Measurements from ENCODE around the gene COBL.

The COBL gene

GRCh38 chr7:51251290-51251689 is 65.3 kb downstream of the COBL start:
- TF ChIP-seq POLR2A (IDR thresholded peaks at IDR 0.05; ENCODE audit: low read depth, low read length) = no peak
- no peak for TF ChIP-seq POU2F2 (IDR thresholded peaks at IDR 0.05; ENCODE audit: low read depth, low read length)
- TF ChIP-seq PAX5 (IDR thresholded peaks at IDR 0.05; ENCODE audit: insufficient read depth, low read length, severe bottlenecking) = no peak
- TF ChIP-seq SPI1 (IDR thresholded peaks at IDR 0.05; ENCODE audit: low read depth, low read length) = no peak
- no peak for TF ChIP-seq POLR2AphosphoS5 (IDR thresholded peaks at IDR 0.05; ENCODE audit: low read depth, low read length)
- TF ChIP-seq TAF1 (IDR thresholded peaks at IDR 0.05; ENCODE audit: low read depth, low read length) = no peak
- no peak for DNase-seq (ENCODE audit: insufficient read length, low spot score)
- no peak for FAIRE-seq

GRCh38 chr7:51250512-51250911 is 66.1 kb downstream of the COBL start:
- TF ChIP-seq SPI1 (IDR thresholded peaks at IDR 0.05; ENCODE audit: low read depth, low read length) (no peak), POLR2A (IDR thresholded peaks at IDR 0.05; ENCODE audit: low read depth, low read length) (no peak), POU2F2 (IDR thresholded peaks at IDR 0.05; ENCODE audit: low read depth, low read length) (no peak), TAF1 (IDR thresholded peaks at IDR 0.05; ENCODE audit: low read depth, low read length) (no peak), POLR2AphosphoS5 (IDR thresholded peaks at IDR 0.05; ENCODE audit: low read depth, low read length) (no peak), PAX5 (IDR thresholded peaks at IDR 0.05; ENCODE audit: insufficient read depth, low read length, severe bottlenecking) (no peak)
- DNase-seq (ENCODE audit: insufficient read length, low spot score) (no peak), FAIRE-seq (no peak)

GRCh38 chr7:51249991-51250390 is 66.6 kb downstream of the COBL start:
- FAIRE-seq = no peak
- TF ChIP-seq POLR2AphosphoS5 (IDR thresholded peaks at IDR 0.05; ENCODE audit: low read depth, low read length) (no peak), POU2F2 (IDR thresholded peaks at IDR 0.05; ENCODE audit: low read depth, low read length) (no peak), PAX5 (IDR thresholded peaks at IDR 0.05; ENCODE audit: insufficient read depth, low read length, severe bottlenecking) (no peak), POLR2A (IDR thresholded peaks at IDR 0.05; ENCODE audit: low read depth, low read length) (no peak), TAF1 (IDR thresholded peaks at IDR 0.05; ENCODE audit: low read depth, low read length) (no peak), SPI1 (IDR thresholded peaks at IDR 0.05; ENCODE audit: low read depth, low read length) (no peak)
- no peak for DNase-seq (ENCODE audit: insufficient read length, low spot score)

GRCh38 chr7:51249187-51249945 is 67.2 kb downstream of the COBL start:
- no peak for DNase-seq (ENCODE audit: insufficient read length, low spot score)
- FAIRE-seq = no peak
- TF ChIP-seq PAX5 (IDR thresholded peaks at IDR 0.05; ENCODE audit: insufficient read depth, low read length, severe bottlenecking) = no peak

- FAIRE-seq = no peak
- TF ChIP-seq POLR2A (IDR thresholded peaks at IDR 0.05; ENCODE audit: low read depth, low read length) (no peak), TAF1 (IDR thresholded peaks at IDR 0.05; ENCODE audit: low read depth, low read length) (no peak), POU2F2 (IDR thresholded peaks at IDR 0.05; ENCODE audit: low read depth, low read length) (no peak), SPI1 (IDR thresholded peaks at IDR 0.05; ENCODE audit: low read depth, low read length) (no peak), POLR2AphosphoS5 (IDR thresholded peaks at IDR 0.05; ENCODE audit: low read depth, low read length) (no peak), PAX5 (IDR thresholded peaks at IDR 0.05; ENCODE audit: insufficient read depth, low read length, severe bottlenecking) (no peak)
- no peak for DNase-seq (ENCODE audit: insufficient read length, low spot score)
Measured at GRCh38 chr7:51246258-51247245, 70.1 kb downstream of the COBL start.

GRCh38 chr7:51244885-51245284 is 71.7 kb downstream of the COBL start:
- no peak for FAIRE-seq
- no peak for TF ChIP-seq PAX5 (IDR thresholded peaks at IDR 0.05; ENCODE audit: insufficient read depth, low read length, severe bottlenecking)
- no peak for TF ChIP-seq POLR2A (IDR thresholded peaks at IDR 0.05; ENCODE audit: low read depth, low read length)
- no peak for TF ChIP-seq SPI1 (IDR thresholded peaks at IDR 0.05; ENCODE audit: low read depth, low read length)
- no peak for TF ChIP-seq POU2F2 (IDR thresholded peaks at IDR 0.05; ENCODE audit: low read depth, low read length)
- TF ChIP-seq TAF1 (IDR thresholded peaks at IDR 0.05; ENCODE audit: low read depth, low read length) = no peak
- no peak for TF ChIP-seq POLR2AphosphoS5 (IDR thresholded peaks at IDR 0.05; ENCODE audit: low read depth, low read length)

GRCh38 chr7:51244053-51244452 is 72.6 kb downstream of the COBL start:
- no peak for DNase-seq (ENCODE audit: insufficient read length, low spot score)
- no peak for TF ChIP-seq TAF1 (IDR thresholded peaks at IDR 0.05; ENCODE audit: low read depth, low read length)
- no peak for TF ChIP-seq SPI1 (IDR thresholded peaks at IDR 0.05; ENCODE audit: low read depth, low read length)
- no peak for TF ChIP-seq PAX5 (IDR thresholded peaks at IDR 0.05; ENCODE audit: insufficient read depth, low read length, severe bottlenecking)
- no peak for TF ChIP-seq POLR2A (IDR thresholded peaks at IDR 0.05; ENCODE audit: low read depth, low read length)
- TF ChIP-seq POU2F2 (IDR thresholded peaks at IDR 0.05; ENCODE audit: low read depth, low read length) = no peak
- no peak for TF ChIP-seq POLR2AphosphoS5 (IDR thresholded peaks at IDR 0.05; ENCODE audit: low read depth, low read length)
- no peak for FAIRE-seq

More at GRCh38 chr7:51244885-51245284, 71.7 kb downstream of the COBL start:
- DNase-seq (ENCODE audit: insufficient read length, low spot score) = no peak

- TF ChIP-seq TAF1 (IDR thresholded peaks at IDR 0.05; ENCODE audit: low read depth, low read length) (no peak), PAX5 (IDR thresholded peaks at IDR 0.05; ENCODE audit: insufficient read depth, low read length, severe bottlenecking) (no peak), SPI1 (IDR thresholded peaks at IDR 0.05; ENCODE audit: low read depth, low read length) (no peak), POLR2AphosphoS5 (IDR thresholded peaks at IDR 0.05; ENCODE audit: low read depth, low read length) (no peak), POU2F2 (IDR thresholded peaks at IDR 0.05; ENCODE audit: low read depth, low read length) (no peak)
- no peak for FAIRE-seq
- DNase-seq (ENCODE audit: insufficient read length, low spot score) = no peak
Measured at GRCh38 chr7:51243631-51244030, 73.0 kb downstream of the COBL start.

GRCh38 chr7:51242881-51243518 is 73.6 kb downstream of the COBL start:
- no peak for FAIRE-seq
- DNase-seq (ENCODE audit: insufficient read length, low spot score) = no peak
- no peak for TF ChIP-seq POLR2AphosphoS5 (IDR thresholded peaks at IDR 0.05; ENCODE audit: low read depth, low read length)
- no peak for TF ChIP-seq POU2F2 (IDR thresholded peaks at IDR 0.05; ENCODE audit: low read depth, low read length)
- TF ChIP-seq POLR2A (IDR thresholded peaks at IDR 0.05; ENCODE audit: low read depth, low read length) = no peak
- TF ChIP-seq PAX5 (IDR thresholded peaks at IDR 0.05; ENCODE audit: insufficient read depth, low read length, severe bottlenecking) = no peak
- TF ChIP-seq TAF1 (IDR thresholded peaks at IDR 0.05; ENCODE audit: low read depth, low read length) = no peak
- TF ChIP-seq SPI1 (IDR thresholded peaks at IDR 0.05; ENCODE audit: low read depth, low read length) = no peak
